NCI-H2196 treated with DMSO at 0.1 percent for 48 hours (cell line): ENCODE results near the gene RAD23A.
"Not testable (repeated sequence)": the region's sequence is repeated elsewhere in the genome, so short reads cannot be mapped to it uniquely, and the experiment has no call there.

Experiments used
- DNase-seq: peaks from one replicate; lab custom pipeline; 2025; ENCODE audit not compliant: unreplicated experiment; lab: John Stamatoyannopoulos, UW

The RAD23A gene

DNA sequence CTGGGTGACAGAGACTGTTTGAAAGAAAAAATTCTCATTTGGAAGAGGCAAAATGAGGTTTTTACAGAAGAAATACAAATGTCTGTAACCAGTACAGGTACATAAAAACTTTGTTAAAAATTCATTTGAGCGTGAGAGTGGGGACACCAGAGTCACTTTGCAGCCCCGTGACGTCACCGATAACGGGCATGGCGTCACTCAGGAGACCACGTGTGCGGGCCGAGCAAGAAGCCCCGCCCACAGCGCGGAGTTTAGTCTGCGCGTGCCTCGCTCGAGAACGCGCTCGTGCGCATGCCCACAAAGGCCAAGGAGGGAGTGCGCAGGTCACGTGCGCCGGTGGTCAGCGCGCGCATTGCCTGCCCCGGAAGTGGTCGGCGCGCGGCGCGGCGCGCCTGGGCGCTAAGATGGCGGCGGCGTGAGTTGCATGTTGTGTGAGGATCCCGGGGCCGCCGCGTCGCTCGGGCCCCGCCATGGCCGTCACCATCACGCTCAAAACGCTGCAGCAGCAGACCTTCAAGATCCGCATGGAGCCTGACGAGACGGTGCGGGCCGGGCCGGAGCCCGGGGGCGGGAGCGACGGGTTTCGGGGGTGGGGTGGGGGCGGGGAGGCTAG, at the start of gene RAD23A:
Gene RAD23A, plus strand, starts transcription at position 384 of the 613 bp plus-strand sequence. Its CDS starts 87 bp downstream, at position 471.
- peak; percentile 92 for DNase-seq

DNA sequence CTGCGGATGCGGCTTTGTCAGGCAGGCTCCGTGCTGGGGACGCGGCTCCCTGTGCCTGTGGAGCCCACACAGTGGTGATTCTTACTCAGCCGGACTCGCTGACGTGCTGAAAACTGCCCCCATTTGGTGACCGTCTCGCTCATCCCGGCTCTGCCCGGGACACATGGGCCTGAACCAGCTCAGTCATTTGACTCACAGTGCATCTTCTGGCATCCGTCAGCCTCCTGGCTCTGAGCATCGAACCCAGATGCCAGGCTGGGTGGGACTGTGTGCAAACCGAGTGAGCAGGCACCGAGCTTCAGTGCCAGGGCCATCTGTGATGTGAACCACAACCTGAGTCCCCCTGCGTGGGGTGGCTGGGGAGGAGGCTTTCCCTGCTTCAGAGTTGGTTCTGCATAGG, 49.2 kb upstream of the RAD23A start:
- no peak for DNase-seq

DNA sequence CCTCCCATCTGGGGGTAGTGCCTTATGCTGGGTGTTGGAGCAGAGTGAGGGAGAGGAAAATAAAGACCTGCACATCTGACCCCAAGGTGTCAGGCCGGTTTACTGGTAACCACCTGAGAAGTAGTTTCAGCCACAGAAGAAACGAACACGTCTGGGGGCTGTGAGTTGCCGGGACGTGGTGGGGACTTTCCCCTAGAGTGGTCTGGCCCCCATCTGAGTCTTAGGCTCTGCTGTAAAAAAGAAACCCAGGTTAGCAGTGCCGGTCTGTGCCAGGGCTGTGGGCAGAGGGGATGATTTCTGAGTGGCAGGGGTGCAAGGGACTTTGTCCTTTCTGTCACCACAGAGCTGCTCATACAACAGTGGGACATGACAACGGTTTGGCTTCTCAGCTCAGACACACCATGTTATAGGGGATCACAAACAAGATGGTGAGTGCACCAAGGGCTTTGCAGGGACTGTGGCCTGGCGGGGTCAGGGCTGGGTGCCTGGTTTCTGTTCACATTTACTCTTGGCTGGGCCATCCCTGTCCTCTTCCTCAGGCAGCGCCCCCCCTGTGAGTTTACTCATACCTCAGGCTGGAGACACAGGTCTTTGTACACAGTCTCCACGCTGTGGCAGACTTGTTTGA, 45.7 kb upstream of the RAD23A start:
- DNase-seq, result no peak

DNA sequence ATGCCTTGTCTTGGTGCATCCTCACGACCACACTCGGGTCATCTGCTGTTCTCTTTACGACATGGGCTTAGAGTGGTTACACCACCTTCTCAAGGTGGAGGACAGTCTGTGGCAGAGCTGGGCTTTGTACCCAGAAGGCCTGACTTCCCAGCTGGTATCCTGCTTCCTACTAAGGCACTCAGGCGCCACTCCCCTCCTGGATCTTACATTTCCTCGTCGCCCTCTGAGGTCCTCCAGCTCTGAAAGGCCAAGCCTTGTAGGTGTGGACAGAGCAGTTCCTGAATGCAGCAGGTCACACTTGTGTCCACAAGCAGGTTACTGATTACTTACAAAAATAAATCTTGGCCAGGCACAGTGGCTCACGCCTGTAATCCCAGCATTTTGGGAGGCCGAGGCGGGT, 38.5 kb upstream of the RAD23A start:
- DNase-seq, result no peak

DNA sequence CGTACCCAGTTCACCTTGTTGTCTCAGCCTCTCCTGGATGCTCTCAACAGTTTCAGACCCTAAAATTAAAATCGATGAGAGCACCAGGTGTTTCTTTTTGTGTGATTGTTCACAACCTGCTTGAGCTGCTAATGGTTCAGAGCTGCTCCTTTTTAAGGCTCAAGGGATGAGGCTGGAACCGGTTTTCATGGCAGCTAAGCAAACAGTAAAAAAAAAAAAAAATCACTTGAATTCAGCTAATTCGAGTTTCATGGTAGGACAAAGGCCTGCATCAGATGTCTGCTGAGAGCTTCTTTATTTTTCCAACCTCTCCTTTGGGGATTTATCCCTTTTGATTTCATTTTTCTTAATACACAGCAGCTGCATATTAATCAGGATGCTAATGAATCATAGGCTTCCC, 33.1 kb upstream of the RAD23A start:
- DNase-seq, result peak; percentile 67

DNA sequence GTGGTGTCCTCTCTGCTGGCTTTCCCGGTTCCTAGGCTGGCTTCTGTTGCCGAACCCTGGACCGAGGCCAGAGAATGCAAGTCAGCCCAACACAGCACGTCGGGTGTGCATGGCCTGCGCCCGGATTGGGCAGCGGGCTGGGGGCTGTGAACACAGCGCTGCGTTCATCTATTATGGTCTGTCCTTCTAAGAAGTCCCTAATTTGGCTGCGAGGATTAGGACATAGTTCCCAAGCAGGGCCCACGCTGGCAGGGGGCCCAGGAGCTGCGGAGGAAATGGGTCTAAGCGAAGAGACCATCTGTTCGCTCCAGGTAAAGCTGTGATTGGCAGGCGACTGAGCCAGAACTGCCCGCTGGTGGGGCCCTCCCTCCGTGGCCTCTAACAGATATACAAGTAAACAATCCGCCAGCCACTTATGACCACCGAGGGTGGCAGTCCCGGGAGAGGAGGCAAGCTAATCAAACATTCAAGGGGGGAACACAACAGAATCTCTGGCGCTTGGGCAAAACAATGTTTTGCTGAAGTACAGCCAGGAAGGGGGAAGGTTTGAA, 32.6 kb upstream of the RAD23A start:
- peak; percentile 98 for DNase-seq

DNA sequence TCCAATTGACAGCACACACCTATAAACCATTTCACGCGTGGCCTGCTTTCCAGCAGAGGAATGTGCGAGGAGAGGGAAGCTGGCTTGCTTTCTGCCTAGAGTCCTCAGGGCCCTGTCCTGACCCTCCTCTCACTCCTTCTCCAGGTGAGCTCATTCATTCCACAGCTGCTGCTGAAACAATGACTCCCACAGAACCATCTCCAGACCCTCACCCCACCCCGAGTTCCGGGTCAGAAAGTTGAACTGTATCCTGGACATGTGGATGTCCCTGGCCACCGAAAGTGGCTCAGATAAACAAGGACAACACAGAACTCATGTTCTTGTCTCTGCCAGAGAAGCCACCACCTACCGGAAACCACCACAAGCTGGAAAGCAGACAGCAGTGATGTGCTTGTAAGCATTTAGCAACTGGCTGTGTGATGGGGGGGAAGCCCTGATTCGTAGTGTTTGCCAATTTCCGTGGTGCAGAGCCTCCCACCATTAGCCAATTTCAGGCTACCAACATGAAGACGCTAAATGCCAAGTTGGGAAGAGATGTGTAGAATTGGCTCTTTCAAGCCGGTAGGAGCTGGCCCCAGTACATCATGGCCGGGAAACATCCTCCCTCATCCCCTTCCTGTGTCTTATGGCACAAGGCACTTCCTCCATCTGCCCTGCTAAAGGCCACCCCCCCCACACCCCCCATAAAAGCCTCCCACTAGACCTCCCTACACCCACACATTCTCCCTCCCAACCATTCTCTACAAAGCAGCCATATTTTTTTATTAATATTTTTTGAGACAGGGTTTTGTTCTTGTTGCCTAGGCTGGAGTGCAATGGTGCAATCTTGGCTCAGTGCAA, 31.6 kb upstream of the RAD23A start:
- DNase-seq, result peak; percentile 13

DNA sequence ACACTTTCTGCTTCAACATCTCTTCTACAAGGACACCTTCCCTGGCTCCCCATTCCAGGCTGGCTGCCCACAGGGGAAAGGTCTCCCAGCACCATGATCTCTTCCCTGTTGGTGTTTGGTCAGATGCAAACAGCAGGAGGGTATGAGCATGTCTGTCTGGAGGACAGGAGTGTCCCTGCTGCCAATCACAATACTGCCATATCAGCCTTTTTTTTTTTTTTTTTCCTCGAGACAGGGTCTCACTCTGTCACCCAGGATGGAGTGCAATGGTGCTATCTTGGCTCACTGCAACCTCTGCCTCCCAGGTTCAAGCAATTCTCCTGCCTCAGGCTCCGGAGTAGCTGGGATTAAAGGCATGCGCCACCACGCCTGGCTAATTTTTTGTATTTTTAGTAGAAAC, 29.8 kb upstream of the RAD23A start:
- DNase-seq, result not testable (repeated sequence)

DNA sequence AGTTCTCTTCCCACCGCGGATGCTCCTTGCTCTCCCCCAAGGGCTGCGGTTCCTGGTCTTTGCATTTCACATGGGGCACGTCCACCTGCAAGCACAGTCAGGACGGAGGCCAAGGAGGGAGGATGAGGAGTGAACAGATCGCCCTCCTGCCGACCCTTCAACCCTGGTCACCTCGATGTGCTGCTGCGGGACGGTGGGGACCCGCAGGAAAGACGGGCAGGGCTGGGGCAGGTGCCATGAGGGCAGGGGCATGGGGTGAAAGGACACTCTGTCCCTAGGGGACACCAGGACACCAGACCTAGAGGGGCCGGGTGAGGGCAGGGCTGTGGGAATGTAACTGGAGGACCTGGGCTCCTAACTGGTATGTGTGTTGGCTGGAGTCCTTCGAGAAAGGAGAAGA, 27.4 kb upstream of the RAD23A start:
- no peak for DNase-seq

DNA sequence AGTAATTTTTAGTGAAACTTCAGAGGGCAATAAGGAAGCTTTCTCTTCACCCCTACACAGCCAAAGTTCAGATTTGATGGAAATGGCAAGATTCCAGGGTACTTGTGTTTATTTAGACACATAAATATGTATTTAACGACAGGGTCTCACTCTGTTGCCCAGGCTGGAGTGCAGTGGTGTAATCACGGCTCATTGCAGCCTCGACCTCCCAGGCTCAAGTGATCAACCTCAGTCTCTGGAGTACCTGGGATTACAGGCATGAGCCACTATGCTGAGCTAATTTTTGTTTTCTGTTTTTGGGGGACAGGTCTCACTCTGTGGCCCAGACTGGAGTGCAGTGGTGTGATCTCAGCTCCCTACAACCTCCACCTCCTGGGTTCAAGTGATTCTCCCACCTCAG, 24.6 kb upstream of the RAD23A start:
- DNase-seq, result no peak

DNA sequence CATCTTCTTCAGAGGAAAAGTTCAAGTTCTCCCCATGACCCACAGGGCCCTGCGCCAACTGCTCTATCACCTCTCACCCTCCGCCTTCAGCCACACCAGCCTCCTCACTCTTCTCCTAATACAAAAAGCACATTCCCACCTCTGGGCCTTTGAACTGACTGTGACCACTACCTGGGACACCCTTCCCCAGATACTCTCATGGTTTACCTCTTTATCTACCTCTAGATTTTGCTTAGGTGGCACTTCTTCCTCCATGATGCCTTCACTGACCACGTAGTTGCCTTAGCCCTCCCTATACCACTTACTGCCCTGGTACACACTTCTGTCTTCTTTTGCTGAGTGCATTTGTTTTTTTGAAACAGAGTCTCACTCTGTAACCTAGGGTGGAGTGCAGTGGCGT, 22.7 kb upstream of the RAD23A start:
- DNase-seq, result no peak

DNA sequence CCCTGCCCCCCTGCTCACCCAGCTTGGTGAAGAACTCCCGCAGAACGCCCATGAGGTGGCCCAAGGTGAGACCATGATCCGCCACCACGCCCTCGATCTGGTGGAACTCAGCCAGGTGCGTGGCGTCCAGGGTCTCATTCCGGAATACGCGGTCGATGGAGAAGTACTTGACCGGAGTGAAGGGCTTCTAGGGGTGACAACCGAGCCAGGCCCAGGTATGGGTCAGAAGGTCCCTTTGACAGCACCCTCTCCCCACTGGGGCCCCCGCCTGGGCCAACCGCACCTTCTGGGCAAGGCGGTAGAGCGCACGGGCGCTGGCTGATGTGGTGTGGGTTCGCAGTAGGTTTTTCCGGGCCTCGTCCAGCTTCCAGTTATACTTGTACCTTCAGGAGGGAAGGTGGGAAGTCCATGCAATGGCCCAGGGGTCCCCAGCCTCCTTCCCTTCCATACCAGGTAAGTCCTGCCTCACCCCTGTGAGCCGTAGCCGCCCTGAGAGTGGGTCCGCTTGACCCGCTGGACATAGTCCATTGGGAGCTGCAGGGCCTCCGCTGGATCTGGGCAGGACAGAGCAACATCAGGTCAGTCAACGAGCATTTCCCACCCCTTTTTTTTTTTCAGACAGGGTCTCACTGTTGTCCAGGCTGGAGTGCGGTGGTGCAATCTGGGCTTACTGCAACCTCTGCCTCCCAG, 20.9 kb upstream of the RAD23A start:
- no peak for DNase-seq

DNA sequence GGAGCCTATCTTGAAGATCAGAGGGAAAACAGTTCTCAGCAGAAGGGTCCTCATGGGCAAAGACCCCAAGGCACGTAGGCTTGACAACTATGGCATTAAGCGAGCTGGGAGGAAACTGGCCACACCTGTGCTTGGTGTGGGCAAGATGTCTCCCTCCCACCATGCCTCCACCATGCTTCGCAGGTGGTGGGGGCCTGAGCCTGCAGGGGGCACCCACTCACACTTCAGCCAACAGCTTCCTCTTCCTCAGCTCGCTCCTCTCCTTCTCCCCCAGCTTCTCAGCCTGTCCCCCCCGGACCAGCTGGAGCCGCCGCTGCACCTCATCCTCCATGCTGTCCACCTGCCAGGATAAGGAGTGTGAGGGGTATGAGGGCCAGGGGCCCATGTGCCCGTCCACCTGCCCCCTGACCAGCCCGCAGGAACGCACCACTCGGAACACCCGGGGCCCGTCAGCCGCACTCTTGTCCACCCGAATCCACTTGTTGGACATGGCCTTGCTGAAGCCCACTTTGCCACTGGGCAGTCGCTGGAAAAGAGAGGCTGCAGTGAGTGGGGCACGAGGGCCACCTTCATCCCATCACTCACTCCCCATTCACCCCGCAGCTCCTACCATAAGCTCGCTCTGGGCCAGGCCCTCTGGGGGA, 15.5 kb upstream of the RAD23A start:
- no peak for DNase-seq

DNA sequence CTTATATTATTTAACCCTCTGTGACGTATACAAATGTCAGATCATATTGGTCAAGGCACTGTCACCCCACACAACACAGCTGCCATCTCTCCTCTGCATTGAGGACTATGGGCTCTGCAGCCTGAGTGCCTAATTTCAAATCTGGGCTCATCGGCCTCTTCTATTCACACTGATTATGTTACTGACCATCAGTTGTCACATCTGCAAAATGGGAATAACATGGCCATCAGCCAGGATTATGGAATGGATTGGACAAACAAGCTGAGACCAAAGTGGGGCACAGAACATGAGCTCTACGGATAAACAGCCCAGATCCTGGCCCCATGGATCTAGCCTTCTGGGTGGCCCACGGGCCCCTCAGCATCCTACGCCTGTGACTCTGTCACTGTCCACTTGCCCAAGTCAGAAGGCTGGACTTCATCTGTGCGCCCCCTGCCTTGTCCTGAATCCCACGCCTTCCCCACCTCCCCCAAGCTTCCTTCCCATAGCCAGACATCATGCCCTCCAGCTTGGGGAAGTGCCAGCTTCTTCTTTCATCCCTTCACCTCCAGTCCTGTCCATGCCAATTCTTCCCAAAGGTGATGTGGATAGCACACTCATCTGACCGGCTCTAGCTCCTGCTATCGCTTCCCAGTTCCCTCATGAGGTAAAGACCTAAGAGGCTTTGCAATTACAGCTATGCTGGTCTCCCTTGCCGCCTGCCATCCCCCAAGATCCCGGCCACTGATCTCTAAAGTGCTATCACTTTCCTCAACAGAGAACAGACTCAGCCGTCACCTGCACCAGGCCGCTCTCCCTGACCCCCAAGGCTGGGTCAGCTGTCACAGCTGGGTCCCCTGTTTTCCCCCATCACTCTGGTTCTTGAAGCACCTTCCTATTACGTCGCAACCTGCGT, 13.0 kb upstream of the RAD23A start:
- DNase-seq, result no peak

DNA sequence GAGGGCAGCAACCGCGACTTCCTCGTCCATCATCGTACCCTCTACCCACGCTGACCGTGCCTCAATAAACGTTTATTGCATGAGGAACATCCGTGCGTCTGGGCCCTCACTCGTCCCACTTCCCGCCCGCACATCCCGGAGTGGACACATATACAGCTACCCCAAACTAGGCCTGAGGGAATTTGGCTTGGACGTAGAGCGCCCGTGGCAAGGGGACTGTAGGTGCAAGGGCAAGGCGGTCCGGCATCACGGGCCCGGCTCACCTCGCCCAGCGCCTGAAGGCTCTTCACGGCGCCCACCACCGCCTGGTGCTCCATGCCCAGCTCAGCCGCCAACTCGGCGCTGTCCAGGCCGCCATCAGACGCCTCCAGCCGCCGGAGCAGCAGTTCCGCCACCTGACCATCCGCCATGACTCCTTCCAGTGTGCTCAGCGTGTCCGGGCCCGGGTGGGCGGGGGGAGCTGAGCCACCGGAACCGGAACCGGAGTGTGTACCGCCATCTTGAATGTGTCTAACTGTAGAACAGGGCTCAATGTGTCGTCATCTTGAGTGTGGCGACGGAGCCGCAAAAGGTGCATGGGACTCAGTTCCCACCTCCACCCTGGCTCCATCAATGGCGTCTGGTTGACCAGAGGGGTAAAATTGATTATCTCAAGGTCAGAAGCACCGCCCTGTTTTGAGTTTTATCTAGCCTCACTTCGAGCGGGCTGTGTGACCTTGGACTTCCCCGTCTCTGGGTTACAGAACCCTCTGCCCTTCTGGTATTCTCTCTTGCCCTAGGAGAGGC, 12.2 kb upstream of the RAD23A start, which contains the start of gene FARSA:
Gene FARSA, minus strand, starts transcription at position 425 of the 786 bp plus-strand sequence. Its CDS starts 15 bp downstream, at position 410.
- peak; percentile 71 for DNase-seq

DNA sequence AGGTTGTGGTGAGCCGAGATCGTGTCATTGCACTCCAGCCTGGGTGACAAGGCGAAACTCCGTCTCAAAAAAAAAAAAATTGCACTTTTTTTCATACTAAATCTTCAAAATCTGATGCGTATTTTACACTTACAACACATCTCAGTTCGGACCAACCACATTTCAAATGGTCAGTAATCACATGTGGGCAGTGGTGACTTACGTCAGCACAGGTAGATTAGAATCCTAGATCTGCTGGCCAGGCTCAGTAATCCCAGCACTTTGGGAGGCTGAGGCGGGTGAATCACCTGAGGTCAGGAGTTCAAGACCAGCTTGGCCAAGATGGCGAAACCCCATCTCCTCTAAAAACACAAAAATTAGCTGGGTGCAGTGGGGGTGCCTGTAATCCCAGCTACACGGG, 10.6 kb upstream of the RAD23A start:
- DNase-seq, result no peak

DNA sequence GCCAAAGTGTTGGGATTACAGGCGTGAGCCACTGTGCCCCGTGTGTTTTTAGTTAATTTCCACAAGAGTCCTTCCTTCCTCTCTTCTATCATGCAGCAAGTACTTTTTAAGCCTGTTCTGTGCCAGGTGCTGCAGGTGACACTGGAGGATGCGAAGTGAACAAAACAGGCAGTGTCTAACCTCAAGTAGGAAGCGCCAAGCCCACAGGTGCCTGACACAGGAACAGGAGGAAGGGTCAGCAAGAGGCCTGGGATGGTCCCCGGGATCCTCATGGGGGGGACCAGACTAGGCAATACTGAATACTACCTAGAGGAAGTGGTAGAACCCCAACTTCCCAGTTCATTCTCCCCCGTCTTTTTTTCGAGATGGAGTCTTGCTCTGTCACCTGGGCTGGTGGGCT, 9.1 kb upstream of the RAD23A start:
- no peak for DNase-seq

DNA sequence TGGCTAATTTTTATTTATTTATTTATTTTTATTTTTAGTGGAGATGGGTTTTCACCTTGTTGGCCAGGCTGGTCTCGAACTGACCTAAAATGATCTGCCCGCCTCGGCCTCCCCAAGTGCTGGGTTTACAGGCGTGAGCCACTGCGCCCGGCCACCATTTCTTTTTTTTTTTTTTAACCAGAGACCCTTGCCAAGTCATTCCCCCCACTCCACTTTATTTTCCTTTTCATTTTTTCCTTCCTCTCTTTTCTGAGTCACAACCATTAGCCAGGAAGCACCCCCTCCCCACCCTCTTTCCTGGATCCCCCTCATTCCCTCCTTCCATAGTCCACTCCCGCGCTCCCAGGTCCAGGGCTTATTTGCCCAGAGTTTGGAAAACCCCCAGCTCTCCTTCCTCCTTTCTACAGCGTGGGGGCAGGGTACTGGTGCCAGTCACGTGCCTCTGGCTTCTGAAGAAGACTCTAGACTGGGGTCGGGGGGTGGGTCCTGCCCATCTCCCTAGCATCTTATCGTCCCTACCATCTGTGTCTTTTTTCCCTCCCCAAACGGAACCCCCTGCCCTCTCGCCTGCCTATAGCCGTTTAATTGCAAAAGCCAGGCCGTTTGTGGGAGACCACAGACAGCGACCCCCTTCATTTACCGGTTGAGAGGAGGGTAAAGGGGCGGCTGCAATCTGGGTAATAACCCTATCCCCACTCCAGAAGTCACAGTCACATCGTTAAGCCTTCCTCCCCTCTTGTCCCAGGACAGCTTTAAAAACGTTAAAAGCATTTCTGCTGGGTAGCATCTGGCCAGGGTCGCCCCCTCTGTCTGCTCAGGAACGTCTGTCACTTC, 8.4 kb upstream of the RAD23A start:
- DNase-seq, result no peak
